HepG2 (cell line): Measurements from ENCODE around the gene ZNF22. TPM values are rescaled to one million over a fixed set of nuclear protein-coding genes. Genes with fewer than 3 reads are reported as not detected.
A peak's percentile ranks its signal among the peaks of the same experiment; 100 is the strongest.

Source experiments
- ATF2 ChIP-seq: sonication (generic); formaldehyde crosslinking; IDR thresholded peaks from 2 replicates; pipeline ENCODE4 v1.4.0; 2020; ENCODE audit warnings: missing genetic modification reagents
- CEBPG ChIP-seq: IDR thresholded peaks from 2 replicates; pipeline ENCODE4 v1.6.1; 2016
- GPN1 ChIP-seq: sonication (generic); formaldehyde crosslinking; IDR thresholded peaks from 2 replicates; pipeline ENCODE4 v1.5.1; 2020; ENCODE audit warnings: missing genetic modification reagents, borderline replicate concordance
- HMG20A ChIP-seq: IDR thresholded peaks from 2 replicates; pipeline ENCODE4 v1.6.1; 2016; ENCODE audit warnings: borderline replicate concordance
- HNF4A ChIP-seq: sonication (generic); formaldehyde crosslinking; IDR thresholded peaks from 2 replicates; pipeline ENCODE4 v1.4.0; 2020; ENCODE audit warnings: missing genetic modification reagents
- HOXA5 ChIP-seq: sonication (generic); formaldehyde crosslinking; IDR thresholded peaks from 2 replicates; pipeline ENCODE4 v1.4.0; 2020; ENCODE audit warnings: missing genetic modification reagents
- MAZ ChIP-seq, 2 experiments: sonication (generic) in 1 of 2; formaldehyde crosslinking in 1 of 2; IDR thresholded peaks; 2 replicates each; pipeline versions ENCODE4 v1.5.0 to v1.6.1; 2012 to 2020; ENCODE audit warnings: low read depth in 2 of 2, mild to moderate bottlenecking in 2 of 2, borderline replicate concordance in 1 of 2, improper control_type of control experiment in 1 of 2, low read length in 1 of 2, missing genetic modification reagents in 1 of 2, moderate library complexity in 1 of 2
- NR1H2 ChIP-seq: sonication (generic); formaldehyde crosslinking; IDR thresholded peaks from 2 replicates; pipeline ENCODE4 v1.8.1; 2022; ENCODE audit warnings: low read depth, missing genetic modification reagents, borderline replicate concordance
- PITX1 ChIP-seq: sonication (generic); formaldehyde crosslinking; IDR thresholded peaks from 2 replicates; pipeline ENCODE4 v1.5.1; 2020; ENCODE audit warnings: mild to moderate bottlenecking, missing genetic modification reagents
- POLR2G ChIP-seq: fragments of 200-400 bp; formaldehyde crosslinking; IDR thresholded peaks from 2 replicates; pipeline ENCODE4 v1.6.1; 2018; ENCODE audit warnings: mild to moderate bottlenecking, low read depth, low read length, moderate library complexity
- TEF ChIP-seq: sonication (generic); formaldehyde crosslinking; IDR thresholded peaks from 2 replicates; pipeline ENCODE4 v1.5.0; 2020; ENCODE audit warnings: missing genetic modification reagents
- ZBTB3 ChIP-seq: sonication (generic); formaldehyde crosslinking; IDR thresholded peaks from 2 replicates; pipeline ENCODE4 v1.4.0; 2020; ENCODE audit warnings: low read depth, mild to moderate bottlenecking, moderate library complexity, missing genetic modification reagents, borderline replicate concordance
- ZBTB40 ChIP-seq, 2 experiments: fragments of 450-650 bp in 1 of 2; sonication (generic) in 1 of 2; formaldehyde crosslinking in 1 of 2; IDR thresholded peaks; 2 replicates each; pipeline versions ENCODE4 v1.6.1 to v1.8.0; 2016 to 2022; ENCODE audit warnings: antibody characterized with exemption in 1 of 2, mild to moderate bottlenecking in 1 of 2, missing genetic modification reagents in 1 of 2
- ZNF598 ChIP-seq: sonication (generic); formaldehyde crosslinking; IDR thresholded peaks from 2 replicates; pipeline ENCODE4 v1.5.1; 2020; ENCODE audit warnings: mild to moderate bottlenecking, missing genetic modification reagents, borderline replicate concordance
- ZNF709 ChIP-seq: sonication (generic); formaldehyde crosslinking; IDR thresholded peaks from 2 replicates; pipeline ENCODE4 v1.5.0; 2020; ENCODE audit warnings: mild to moderate bottlenecking, missing genetic modification reagents
- ZNF746 ChIP-seq: sonication (generic); formaldehyde crosslinking; IDR thresholded peaks from 2 replicates; pipeline ENCODE4 v1.8.0; 2022; ENCODE audit warnings: mild to moderate bottlenecking, missing genetic modification reagents
- ZNF883 ChIP-seq: sonication (generic); formaldehyde crosslinking; IDR thresholded peaks from 2 replicates; pipeline ENCODE4 v1.5.1; 2020; ENCODE audit warnings: mild to moderate bottlenecking, missing genetic modification reagents; ENCODE audit errors: not compliant biosample characterization
- polyA plus RNA-seq, 8 experiments: library from polyadenylated mRNA; depleted of rRNA in 3 of 8; stranded (reverse) in 7 of 8; unstranded in 1 of 8; fragments of >200 nt; fragmentation: Illumina TruSeq in 4 of 8; extraction: Trizol in 4 of 8; gene quantifications; 2 replicates each; pipeline versions ENCODE4 v1.2.1 to v1.2.3, GENCODE V29; 2011 to 2016; ENCODE audit warnings: low read depth in 4 of 8, missing spikeins in 1 of 8, mixed read lengths in 1 of 8; ENCODE audit not compliant: insufficient read depth in 1 of 8
- total RNA-seq, 5 experiments: library from RNA; depleted of rRNA; stranded (reverse); fragments of >200 nt; fragmentation: Illumina TruSeq; extraction: Trizol; gene quantifications; 2 replicates each; pipeline ENCODE4 v1.2.3, GENCODE V29; 2016; ENCODE audit warnings: low read depth in 1 of 5

ZNF22 gene
- total and polyA plus RNA-seq, 2 of the 13 experiments (the other 11 are each of a cell fraction or from before 2014, with no cell fraction given), result 0.40 to 1.3 TPM

GRCh38 chr10:44978570-44979280 lies 22.0 kb upstream of the ZNF22 start, which contains the start of gene DEPP1 (continued):
- TF ChIP-seq PITX1 (CRISPR knock-in tag), result peak; percentile 24; the same call in 1 of the 2 replicates
- 0 out of 2 replicates have a peak, but pooled peaks have one; percentile 49 for TF ChIP-seq GPN1 (CRISPR knock-in tag)
- TF ChIP-seq HMG20A, result peak; percentile 88
- TF ChIP-seq ATF2, result peak; percentile 90
- peak; percentile 83; the same call in 1 of the 2 replicates for TF ChIP-seq ZBTB3 (CRISPR knock-in tag)
- TF ChIP-seq TEF (CRISPR knock-in tag), result no peak
- TF ChIP-seq ZNF883, result peak; percentile 82
- TF ChIP-seq CEBPG (CRISPR knock-in tag), result peak; percentile 38
- TF ChIP-seq MAZ (IDR thresholded peaks at IDR 0.05; ENCODE audit: borderline replicate concordance, low read depth, low read length), result peak; percentile 63; the same call in 1 of the 2 replicates
- TF ChIP-seq MAZ (CRISPR knock-in tag; IDR thresholded peaks at IDR 0.05; ENCODE audit: low read depth), result peak; percentile 94
- TF ChIP-seq HNF4A (CRISPR knock-in tag), result peak; percentile 76
- TF ChIP-seq ZNF709 (CRISPR knock-in tag), result peak; percentile 86; the same call in 1 of the 2 replicates
- TF ChIP-seq ZBTB40 (IDR thresholded peaks at IDR 0.05), result no peak
- TF ChIP-seq ZBTB40 (CRISPR knock-in tag; IDR thresholded peaks at IDR 0.05), result no peak
- peak; percentile 99 for TF ChIP-seq POLR2G
- TF ChIP-seq NR1H2 (CRISPR knock-in tag), result peak; percentile 85
- peak; percentile 100 for TF ChIP-seq HOXA5
- TF ChIP-seq ZNF746 (CRISPR knock-in tag), result peak; percentile 86
- peak; percentile 70; the same call in 1 of the 2 replicates for TF ChIP-seq ZNF598
